ENCODE results near the gene RAPGEF2.

The RAPGEF2 gene

DNA sequence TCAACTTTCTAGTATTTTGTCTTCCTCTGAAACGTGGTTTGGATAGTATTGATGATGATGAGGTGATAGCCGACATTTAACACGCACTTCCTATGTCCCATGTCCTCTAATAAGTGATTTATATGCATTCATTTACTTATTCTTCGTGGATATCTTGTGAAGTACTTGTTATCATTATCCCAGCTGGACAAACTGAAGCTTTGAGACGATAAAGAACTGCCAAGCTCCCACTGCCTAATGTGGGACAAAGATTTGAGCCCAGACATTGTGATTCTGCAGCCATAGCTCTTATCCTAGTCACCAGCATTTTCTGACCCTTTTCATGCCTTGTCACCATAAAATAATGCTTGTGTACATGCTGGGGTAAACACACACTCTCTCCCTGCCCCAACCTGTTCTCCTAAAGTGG lies 92.5 kb downstream of the RAPGEF2 start:
- no peak for DNase-seq (ENCODE audit: low read depth)

DNA sequence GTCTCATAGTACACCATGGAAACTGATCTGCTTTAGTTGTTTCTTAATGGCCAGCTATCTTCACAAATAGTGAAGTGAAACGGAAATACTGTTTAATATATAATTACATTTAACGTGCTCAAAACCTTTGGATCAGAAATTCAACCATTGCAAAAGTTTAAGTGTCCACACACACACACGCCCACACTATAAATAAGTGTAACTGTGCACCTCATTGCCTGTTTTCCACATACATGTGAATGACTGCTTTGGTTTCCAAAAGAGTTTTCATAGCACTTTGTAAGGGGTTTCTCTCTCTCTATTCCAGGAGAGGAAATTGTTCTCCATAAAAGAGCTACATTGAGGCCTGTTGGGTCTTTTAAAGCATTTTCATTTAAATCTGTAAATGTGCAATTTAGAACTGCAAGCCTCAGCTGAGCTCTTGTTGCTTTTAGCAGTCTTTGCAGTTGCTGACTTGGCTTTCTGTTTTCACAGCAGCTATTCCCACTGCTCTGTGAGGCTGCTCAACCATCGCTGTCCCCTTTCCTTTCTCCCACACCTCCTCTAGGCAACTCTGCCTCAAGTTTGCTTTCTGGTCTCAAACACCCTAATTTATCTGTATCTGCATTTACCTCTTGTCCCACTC lies 94.5 kb downstream of the RAPGEF2 start:
- no peak for DNase-seq (ENCODE audit: low read depth)

DNA sequence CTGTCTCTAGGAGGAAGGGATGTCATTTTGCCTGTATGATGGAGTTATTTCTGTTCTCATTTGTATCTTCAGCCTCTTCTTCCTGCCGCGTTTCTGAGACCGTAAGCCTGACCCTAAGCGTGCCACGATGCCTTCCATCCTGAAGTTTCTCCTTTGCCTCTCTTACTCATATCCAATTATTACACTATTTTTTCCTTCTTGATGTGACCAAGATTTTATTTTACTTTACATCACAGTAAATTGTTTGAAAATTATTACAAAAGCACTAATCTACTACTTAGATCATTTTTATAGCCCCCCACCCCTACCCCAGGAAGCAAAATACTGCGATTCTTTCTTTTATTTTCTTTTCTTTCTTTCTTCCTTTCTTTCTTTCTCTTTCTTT lies 95.0 kb downstream of the RAPGEF2 start:
- no peak for DNase-seq (ENCODE audit: low read depth)

DNA sequence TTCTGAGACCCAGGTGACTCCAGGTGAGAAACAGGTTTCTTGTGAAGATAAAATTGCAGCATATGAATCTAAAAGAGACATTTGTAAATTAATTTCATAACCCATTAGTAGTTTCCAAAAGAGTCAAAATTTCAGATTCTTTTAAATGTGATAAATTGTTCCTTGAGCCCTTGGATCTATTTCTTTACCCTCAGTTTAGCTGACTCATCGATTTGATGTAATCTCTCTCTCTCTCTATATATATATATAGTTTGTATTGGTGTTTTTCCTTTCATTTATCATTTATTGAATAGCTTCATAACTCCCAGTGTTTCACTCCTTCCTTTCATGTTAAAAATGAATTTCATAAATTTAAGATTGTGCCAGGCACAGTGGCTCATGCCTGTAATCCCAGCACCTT lies 96.9 kb downstream of the RAPGEF2 start:
- no peak for DNase-seq (ENCODE audit: low read depth)

DNA sequence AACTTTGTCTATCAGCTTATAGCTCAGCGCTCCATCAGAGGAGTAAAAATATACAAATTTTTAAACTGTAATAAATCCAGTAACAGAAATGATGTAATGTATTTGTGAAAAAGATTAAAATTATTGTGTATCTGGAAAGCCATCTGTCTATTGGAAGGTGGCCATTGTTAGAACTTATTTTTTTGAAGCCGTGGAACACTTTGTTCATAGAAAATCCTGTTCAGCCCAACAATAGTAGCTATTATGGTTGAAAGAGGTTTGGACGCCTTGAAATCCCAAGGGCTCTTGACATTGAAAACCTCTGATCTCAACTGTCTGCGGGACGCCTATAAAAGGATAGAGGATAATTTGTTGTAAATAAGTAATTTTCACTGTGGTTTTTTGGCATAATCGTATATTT lies 98.3 kb downstream of the RAPGEF2 start:
- DNase-seq (ENCODE audit: low read depth) = no peak

DNA sequence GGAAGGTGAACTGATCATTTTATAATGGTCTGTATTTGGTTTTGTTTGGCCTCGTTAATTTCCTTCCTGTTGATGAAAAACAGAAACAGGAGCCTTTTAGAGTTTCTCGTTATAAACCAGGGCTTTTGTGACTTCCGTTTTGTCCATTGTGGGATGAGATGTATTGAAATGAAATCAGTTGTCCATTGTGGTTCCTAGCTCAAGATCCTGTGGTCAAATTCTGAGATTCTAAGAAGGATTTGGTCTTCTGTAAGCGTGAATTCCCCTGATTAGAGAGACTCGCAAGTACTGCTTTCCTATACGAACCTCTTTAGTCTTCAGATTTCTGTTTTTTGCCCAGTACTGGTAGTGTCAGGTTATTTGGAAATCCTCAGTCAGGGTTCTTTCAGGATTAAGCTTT lies 101.7 kb downstream of the RAPGEF2 start:
- DNase-seq (ENCODE audit: low read depth) = no peak

DNA sequence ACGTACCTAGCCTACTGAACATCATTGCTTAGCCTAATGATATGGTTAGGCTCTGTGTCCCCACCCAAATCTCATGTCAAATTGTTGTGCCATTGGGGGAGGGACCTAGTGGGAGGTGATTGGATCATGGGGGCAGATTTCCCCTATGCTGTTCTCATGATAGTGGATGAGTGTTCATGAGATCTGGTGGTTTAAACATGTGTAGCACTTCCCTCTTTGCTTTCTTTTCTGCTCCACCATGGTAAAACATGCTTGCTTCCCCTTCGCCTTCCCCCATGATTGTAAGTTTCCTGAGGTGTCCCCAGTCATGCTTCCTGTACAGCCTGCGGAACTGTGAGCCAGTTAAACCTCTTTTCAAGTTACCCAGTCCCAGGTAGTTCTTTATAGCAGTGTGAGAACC lies 102.6 kb downstream of the RAPGEF2 start:
- DNase-seq (ENCODE audit: low read depth) = no peak

DNA sequence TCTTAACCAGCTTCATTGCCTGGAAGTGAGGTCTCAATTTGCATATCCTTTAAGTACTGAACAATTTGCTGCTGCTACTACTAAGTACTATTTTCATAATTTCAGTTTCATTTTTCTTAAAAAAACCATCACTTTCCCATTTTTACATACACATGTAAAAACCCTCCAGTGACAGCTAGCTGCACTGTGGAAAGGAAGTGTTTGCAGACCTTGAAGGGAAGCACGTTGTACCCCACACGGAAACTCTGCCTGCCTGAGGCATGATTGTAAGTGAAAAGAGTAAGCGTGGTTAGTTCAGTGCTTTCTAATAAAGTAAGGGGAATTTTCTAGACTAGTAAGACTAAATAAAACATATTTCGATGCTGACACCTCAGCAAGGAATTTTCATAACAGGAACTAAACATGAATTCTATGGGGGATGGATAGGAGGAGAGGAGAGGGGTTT lies 103.6 kb downstream of the RAPGEF2 start:
- DNase-seq (ENCODE audit: low read depth) = peak; percentile 43

DNA sequence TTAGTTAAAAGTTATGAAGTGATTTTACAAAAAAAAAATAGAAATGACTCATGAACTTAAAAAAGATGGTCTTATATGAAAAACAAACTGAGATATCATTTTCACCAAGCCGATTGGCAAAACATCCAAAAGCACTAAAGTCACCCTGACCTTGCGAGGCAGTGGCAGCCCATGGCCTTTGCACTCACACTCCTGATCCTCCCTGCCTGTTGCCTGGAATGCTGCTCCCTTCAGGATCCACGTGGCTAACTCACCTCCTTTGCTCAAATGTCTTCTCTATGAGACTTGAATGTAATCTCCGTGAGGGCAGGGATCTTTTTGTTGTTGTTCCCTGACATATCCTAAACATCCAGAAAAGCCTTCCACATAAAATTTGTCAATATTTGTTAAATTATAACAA lies 106.4 kb downstream of the RAPGEF2 start:
- no peak for DNase-seq (ENCODE audit: low read depth)

DNA sequence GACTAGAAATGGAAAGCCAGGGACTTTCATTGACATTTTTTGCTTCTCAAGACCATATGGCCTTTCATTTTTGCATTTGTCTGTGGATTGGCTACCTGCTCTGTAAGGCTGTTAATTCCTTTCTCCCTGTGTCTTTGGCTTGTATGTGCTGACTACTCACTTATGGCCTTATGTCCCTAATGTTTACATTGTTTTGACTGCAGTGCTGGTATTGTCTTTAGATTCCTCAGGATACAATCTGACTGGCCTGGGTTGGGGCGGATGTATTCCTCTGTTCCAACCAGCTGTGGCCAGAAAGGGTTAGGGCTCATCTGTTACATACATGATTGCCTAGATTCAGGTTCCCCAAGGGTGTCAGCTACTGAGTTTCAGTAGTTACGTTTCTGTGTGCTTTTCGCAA lies 108.1 kb downstream of the RAPGEF2 start:
- DNase-seq (ENCODE audit: low read depth) = no peak

DNA sequence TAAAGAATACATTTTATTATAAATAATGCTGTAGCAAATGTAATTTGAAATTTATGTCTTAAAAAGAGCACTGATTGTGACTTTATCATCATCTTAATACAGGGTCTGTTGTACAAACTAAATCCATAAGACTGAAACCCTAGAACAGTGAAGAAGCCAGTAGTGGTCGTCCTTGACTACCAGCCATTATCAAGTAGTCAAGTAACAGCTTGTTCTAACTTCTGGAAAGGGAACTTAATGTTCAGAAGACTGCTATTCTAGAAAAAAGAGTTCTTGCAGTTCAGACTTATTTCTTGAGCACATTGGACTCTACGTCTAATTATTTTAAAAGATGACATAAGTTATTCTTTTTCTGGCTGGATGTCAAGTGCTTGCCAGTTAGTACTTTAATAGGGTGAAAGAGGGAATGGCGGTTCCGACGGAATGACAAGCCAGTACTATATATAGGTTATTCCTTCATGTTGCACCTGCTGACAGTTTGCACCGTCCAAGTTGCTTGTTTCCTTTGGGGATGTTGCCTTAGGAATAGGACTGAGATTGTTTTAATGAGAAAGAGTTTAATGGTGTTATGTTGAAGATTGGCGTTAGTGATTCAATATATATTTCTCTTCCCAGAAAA lies 109.9 kb downstream of the RAPGEF2 start:
- no peak for DNase-seq (ENCODE audit: low read depth)

DNA sequence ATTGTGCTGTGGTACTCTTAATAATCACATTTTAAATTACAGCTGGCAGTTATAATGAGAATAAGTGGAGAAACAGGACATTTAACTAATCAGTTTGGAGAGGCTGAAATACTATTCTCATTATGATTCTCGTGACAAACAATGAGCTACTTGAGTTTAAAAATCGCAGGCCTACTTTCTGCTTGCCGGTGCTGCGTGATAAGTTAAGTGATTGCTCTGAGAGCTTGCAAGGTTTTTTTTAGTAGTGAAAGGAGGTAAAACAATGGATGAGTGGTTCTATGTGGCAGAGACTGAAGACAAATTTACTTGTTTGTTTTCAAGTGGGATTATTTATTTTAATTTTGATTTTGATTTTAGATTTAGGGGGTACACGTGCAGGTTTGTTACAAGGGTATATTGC lies 114.0 kb downstream of the RAPGEF2 start:
- DNase-seq (ENCODE audit: low read depth) = no peak

DNA sequence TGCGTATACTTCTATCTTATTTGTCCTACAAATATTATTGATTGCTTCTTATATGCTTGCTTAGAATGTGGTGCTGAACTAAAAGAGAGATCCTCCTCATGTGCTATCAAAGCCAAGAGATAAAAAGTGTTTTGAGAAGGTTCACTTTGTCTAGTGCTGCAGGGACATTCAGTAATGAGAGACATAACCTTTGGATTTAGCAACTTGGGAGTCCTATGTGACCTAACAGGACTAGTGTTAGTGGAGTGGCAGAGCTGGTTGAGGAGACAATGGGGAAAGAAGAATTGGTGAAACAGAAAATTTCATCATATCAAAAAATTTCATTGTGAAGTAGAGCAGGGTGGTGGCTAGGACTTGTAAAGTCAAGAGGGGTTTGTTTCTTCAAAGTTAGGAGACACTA lies 117.0 kb downstream of the RAPGEF2 start:
- no peak for DNase-seq (ENCODE audit: low read depth)

DNA sequence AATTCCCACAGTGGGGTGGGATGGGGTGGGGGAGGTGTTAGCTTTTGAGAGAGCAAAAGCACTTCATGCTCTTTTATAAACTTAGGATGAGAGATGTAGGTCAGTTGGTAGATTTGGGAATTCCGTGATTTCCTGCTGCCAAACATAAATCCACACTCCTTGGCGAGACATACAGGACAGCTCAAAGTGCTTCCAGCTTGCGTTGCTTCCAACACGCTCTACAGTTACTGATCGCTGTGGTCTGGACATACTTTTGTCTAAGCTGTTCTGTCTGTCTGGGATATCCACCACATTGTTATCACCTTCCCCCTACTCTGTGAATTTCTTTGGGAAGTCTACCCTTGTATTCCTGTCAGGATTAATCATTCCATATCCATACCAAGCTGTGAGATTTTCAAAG lies 117.5 kb downstream of the RAPGEF2 start:
- no peak for DNase-seq (ENCODE audit: low read depth)

DNA sequence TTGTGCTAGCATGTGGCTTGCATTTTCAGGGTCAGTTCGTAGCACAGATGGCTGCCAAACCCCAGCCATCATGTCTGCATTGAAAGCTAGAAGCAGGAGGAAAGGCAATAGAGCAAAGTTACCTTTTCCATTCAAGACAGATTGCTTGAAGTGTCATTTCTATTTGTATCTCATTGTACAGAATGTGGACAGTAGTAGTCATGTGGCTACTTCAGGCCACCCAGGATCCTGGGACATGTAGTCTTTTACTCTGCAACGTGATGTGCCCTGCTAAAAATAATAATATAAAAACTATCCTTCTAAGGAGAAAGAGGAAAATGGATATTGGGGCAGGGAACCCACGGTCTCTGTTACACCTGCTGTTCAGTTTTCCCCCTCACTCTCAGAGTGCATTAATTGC lies 118.4 kb downstream of the RAPGEF2 start:
- no peak for DNase-seq (ENCODE audit: low read depth)

DNA sequence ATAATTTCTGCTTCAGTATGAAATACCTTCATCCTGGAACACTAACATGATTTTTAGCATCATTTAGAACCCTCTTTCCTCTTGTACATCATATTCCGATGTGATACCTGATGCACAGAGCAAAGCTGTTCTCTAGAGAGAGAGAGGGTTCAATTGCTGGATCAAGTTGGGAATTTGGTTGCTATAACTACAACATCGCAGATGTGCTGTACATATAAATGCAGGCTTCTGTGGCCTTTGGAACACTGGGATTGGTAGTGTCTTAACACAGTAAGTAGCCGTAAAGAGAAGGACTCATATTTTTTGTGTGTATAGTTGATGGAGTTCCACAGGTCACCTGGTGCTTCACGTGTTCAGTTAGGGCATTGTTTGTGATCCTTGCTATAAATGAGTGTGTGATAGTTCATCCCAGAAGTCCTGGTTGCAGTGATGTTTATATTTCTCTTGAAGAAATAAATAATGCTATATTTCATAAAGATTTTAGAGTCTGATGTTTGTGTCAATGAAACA lies 119.2 kb downstream of the RAPGEF2 start:
- DNase-seq (ENCODE audit: low read depth) = no peak

DNA sequence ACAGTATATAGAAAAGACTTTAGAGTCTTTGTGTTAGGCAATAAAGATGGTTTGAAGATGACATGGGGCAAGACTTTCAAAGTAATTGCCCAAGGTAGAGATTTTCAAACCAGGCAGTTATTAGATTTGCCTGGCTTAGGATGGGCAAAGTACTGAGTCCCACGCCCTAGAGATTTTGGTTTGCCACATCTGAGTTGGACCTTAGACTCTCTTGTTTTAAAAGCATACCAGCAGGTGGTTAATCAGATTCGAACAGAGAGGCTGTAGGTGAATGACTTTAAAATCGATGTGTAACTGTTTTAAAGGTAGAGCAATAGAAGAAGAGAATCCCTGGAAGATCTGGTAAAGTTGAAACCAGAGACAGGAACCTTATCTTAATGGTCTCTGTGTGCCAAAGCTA lies 121.5 kb downstream of the RAPGEF2 start:
- DNase-seq (ENCODE audit: low read depth) = no peak

DNA sequence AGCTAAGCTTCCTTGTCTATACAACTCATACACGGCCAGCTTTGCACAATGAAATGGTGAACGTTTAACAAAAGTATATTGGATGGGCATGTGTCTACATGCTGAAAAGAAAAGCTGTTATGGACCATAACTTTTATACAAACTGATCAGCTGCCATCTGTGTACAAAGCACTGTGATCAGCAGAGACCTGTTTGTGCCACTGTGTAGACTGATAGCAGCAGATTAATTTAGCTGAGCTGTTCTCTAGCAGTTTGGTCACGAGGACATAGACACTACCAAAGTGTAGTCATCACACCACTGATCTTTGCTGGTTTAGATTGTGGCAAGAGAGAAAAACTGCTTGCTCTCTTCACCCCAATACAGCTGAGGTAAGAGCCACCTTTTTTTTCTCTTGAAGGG lies 124.5 kb downstream of the RAPGEF2 start:
- no peak for DNase-seq (ENCODE audit: low read depth)

DNA sequence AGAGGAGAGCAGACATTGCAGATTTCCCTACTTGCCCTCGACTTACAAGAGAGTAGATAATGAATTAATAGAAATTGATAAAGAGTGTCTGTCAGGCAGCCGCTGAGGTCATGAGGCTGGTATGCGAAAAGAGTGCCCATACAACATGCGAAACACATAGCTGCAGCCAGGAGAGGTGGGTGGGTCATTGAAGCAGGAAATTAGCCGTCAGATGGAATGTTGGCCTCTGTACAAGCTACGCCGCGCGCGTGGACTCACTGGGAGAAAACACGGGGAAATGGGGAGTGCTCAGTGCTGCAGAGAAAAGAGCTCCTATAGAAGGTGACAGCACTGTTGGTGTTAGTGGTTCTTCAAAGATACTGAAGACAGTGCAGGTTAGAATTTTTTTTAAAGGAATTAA lies 125.1 kb downstream of the RAPGEF2 start:
- no peak for DNase-seq (ENCODE audit: low read depth)

DNA sequence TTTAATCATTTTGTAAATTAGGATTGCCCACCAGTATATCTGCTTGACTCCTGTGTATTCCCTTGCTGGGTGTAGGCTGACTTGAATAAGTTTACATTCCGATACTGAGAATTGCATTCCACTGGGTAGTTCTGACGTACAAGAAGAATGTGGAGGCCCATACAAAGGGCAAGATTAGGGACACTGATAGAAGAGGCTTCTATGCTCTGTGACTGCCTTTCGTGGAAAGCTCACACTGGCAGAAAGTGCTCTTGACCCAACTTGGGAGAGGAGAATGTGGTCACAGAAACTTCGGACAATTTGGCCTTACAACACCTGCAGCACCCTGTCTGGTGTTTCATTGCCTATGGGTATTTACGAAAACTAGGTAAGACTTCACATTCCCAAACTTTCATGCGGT lies 126.3 kb downstream of the RAPGEF2 start:
- no peak for DNase-seq (ENCODE audit: low read depth)

DNA sequence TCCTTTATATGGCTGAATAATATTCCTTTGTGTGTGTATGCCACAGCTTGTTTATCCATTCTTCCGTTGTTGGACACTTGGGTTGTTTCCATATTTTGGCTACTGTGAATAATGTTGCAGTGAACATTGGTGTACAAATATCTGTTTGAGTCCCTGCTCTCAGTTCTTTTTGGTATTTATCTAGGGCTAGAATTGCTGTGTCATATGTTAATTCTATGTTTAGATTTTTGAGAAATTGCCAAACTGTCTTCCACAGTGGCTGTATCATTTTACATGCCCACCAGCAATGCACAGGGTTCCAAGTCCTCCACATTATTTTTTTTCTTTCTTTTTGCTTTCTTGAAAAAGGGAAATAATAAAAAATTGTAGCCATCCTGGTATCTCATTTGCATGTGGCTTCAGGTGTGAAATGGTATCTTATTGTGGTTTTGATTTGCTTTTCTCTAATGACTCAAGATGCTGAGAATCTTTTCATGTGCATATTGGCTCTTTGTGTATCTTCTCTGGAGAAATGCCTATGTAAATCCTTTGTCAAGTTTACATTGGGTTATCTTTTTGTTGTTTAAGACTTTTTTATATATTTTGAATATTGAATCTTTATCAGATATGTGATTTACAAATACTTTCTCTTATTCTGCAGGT lies 129.7 kb downstream of the RAPGEF2 start:
- no peak for DNase-seq (ENCODE audit: low read depth)

DNA sequence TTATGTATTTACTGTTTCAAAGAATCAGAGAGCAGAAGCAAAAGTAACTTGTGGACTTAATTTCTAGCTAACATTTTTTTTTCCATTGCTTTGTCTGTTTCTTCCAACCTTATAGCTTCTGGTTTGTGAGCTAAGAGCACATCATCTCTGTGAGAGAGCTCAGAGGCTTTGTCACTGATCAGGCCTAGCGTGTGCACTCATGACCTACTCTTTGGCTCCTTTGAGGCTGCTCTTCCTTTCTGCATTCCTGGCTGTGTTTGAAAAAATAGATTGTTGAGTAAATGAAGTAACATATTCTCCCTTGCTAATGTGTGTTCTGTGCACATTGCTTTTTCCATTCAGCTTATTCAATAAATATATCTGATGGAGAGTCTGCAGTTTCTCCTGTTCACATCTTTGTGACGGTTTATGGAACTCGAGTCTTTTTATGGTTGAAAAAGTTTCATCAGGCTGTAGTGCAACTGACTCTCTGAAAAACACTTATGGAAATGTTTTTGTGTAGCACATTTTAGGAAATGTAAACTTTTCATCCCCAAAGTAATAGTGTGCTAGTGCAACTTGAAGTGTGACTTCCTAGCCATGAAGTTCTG lies 133.0 kb downstream of the RAPGEF2 start:
- DNase-seq (ENCODE audit: low read depth) = no peak

DNA sequence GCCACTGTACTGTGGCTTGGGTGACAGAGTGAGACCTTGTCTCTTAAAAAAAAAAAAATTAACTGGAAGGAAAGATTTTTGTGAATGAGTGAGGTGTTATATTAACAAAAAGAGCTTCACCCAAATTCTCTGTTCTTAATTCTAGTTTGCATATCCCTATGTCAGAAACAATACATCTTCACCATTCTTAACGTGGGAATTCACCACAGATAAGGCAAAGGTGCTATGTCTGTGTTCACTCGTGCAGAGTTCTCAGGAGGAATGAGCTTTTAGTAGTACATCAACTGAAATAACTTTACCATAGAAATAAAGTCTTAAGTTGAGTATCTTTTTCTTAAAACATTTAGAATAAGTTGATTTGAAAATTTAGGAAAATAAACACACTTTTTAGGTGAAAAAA lies 135.1 kb downstream of the RAPGEF2 start:
- DNase-seq (ENCODE audit: low read depth) = no peak

Data from activated T-cell treated with anti-CD3 and anti-CD28 coated beads for 24 hours (primary cell).